ENCODE measurements around the gene KRT80. TPM values are rescaled to one million over a fixed set of nuclear protein-coding genes. Genes with fewer than 3 reads are reported as not detected.

The KRT80 gene
- total RNA-seq, 2 donors from 2014 or later = 0.07 to 0.09 TPM

DNA sequence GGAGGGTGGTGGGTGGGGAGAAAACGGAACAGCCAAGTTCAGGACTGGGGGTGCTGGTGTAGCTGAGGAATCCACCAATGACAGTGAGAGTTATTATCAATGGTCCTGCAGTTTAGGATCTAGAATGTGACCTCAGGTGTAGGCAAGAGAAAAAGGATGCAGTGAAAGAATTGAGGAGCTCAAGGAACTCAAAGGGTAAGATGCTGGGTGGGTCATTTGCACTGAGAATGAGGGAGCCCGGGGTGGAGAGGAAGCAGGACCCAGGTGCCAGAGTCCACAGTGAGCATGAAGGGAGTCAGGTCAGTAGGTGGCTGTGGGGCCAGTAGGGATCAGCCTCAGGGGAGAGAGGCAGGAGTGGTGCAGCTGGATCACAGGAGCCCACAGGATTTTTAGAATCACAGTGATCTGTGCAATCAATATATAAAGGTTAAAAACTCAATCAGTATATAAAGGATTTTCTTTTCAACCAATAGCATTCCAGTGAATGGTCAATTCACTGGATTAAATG is 38.1 kb upstream of the KRT80 start:
- TF ChIP-seq, protein P1, sequence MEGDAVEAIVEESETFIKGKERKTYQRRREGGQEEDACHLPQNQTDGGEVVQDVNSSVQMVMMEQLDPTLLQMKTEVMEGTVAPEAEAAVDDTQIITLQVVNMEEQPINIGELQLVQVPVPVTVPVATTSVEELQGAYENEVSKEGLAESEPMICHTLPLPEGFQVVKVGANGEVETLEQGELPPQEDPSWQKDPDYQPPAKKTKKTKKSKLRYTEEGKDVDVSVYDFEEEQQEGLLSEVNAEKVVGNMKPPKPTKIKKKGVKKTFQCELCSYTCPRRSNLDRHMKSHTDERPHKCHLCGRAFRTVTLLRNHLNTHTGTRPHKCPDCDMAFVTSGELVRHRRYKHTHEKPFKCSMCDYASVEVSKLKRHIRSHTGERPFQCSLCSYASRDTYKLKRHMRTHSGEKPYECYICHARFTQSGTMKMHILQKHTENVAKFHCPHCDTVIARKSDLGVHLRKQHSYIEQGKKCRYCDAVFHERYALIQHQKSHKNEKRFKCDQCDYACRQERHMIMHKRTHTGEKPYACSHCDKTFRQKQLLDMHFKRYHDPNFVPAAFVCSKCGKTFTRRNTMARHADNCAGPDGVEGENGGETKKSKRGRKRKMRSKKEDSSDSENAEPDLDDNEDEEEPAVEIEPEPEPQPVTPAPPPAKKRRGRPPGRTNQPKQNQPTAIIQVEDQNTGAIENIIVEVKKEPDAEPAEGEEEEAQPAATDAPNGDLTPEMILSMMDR (conservative IDR thresholded peaks at IDR 0.05) = no peak
- no peaks in the 10 kb centered on the region for H3K4me1 ChIP-seq (ENCODE audit: control insufficient read depth, insufficient read depth, low read length)
- no peak overlapping the region for H3K4me3 Mint-ChIP-seq
- no peaks in the 10 kb centered on the region for H3K36me3 ChIP-seq (ENCODE audit: control insufficient read depth, insufficient read depth, low read length)
- H3K27me3 Mint-ChIP-seq (ENCODE audit: insufficient read depth) = peaks cover 81% of the 10 kb centered on the region
- 82 to 100% methylated on average over 2 of the region's 2 CpGs for WGBS, 2 experiments (ENCODE audit: insufficient coverage in 1 of 2, insufficient read length in 1 of 2)
- H3K4me3 ChIP-seq (ENCODE audit: low read length) = no peak overlapping the region
- H3K9ac ChIP-seq (ENCODE audit: extremely low read depth, low read length, poor library complexity, severe bottlenecking) = no peak overlapping the region
- no peak overlapping the region for H3K27ac ChIP-seq (ENCODE audit: low read depth, low read length)
- H3K9me3 Mint-ChIP-seq = no peaks in the 10 kb centered on the region
- no peaks in the 10 kb centered on the region for H3K36me3 Mint-ChIP-seq (ENCODE audit: low read depth)
- no peaks in the 10 kb centered on the region for H3K9me3 ChIP-seq (ENCODE audit: control insufficient read depth, low read length)
- no peak overlapping the region for H3K27ac Mint-ChIP-seq
- no peaks in the 10 kb centered on the region for H3K4me1 Mint-ChIP-seq
- DNase-seq = no peak
- H3K27me3 ChIP-seq (ENCODE audit: control insufficient read depth, insufficient read depth, low read length, poor library complexity, severe bottlenecking) = peaks cover 87% of the 10 kb centered on the region

DNA sequence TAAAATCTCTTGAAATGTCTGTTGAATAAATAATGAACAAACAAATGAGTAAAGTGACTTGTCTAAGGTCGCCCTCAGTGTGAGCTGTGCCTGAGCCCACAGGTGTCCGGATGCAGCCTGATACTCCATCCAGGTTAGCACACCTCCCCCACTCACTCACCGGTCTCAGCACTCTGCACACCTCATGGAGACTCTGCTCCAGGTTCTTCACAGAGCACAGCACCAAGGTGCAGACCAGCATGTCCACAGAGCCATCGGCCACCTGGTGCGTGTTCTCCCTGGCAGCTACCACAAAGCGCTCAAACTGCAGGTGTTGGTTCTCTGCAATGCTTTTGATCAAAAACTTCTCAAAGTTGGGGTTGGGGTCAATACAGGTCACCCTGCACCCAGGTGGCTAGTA is 37.1 kb upstream of the KRT80 start:
- Histone ChIP-seq H3K9ac (ENCODE audit: extremely low read depth, low read length, poor library complexity, severe bottlenecking) (no peak overlapping the region), H3K4me3 (ENCODE audit: low read length) (no peak overlapping the region), H3K9me3 (ENCODE audit: control insufficient read depth, low read length) (no peaks in the 10 kb centered on the region), H3K27ac (ENCODE audit: low read depth, low read length) (no peak overlapping the region), H3K36me3 (ENCODE audit: control insufficient read depth, insufficient read depth, low read length) (no peaks in the 10 kb centered on the region), H3K27me3 (ENCODE audit: control insufficient read depth, insufficient read depth, low read length, poor library complexity, severe bottlenecking) (peaks cover 87% of the 10 kb centered on the region), H3K4me1 (ENCODE audit: control insufficient read depth, insufficient read depth, low read length) (no peaks in the 10 kb centered on the region)
- peaks cover 78% of the 10 kb centered on the region for H3K27me3 Mint-ChIP-seq (ENCODE audit: insufficient read depth)
- H3K4me3 Mint-ChIP-seq = no peak overlapping the region
- no peaks in the 10 kb centered on the region for H3K36me3 Mint-ChIP-seq (ENCODE audit: low read depth)
- no peak overlapping the region for H3K27ac Mint-ChIP-seq
- DNase-seq = no peak
- TF ChIP-seq, protein P1 (conservative IDR thresholded peaks at IDR 0.05) = no peak
- H3K4me1 Mint-ChIP-seq = no peaks in the 10 kb centered on the region
- no peaks in the 10 kb centered on the region for H3K9me3 Mint-ChIP-seq
- whole genome bisulfite sequencing, 2 experiments (ENCODE audit: insufficient coverage in 1 of 2, insufficient read length in 1 of 2) = 89 to 100% methylated on average over 5 to 6 of the region's 6 CpGs

DNA sequence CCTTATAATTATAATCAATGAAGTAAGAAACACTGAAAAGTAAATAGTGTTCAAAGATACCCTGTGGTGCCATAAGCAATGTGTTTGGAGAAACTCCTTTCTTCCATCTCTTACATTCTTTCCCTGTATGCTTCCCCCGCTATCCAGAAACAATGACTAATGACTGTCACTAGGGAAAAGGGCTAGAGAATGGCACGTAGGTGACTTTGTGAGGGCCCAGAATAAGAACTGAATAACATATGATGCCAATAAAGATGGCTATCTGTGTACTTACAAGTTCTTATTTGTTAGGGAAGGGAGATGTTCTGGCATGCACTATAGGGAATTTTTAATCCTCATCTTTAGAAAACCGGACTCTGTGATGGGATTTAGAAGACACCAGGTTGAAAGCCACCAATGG is 36.6 kb upstream of the KRT80 start:
- 69 to 89% methylated on average over 2 to 3 of the region's 3 CpGs for WGBS, 2 experiments (ENCODE audit: insufficient coverage in 1 of 2, insufficient read length in 1 of 2)
- no peak overlapping the region for H3K9ac ChIP-seq (ENCODE audit: extremely low read depth, low read length, poor library complexity, severe bottlenecking)
- Mint-ChIP-seq H3K9me3 (no peaks in the 10 kb centered on the region), H3K4me3 (no peak overlapping the region), H3K36me3 (ENCODE audit: low read depth) (no peaks in the 10 kb centered on the region), H3K4me1 (no peaks in the 10 kb centered on the region), H3K27me3 (ENCODE audit: insufficient read depth) (peaks cover 75% of the 10 kb centered on the region), H3K27ac (no peak overlapping the region)
- H3K27me3 ChIP-seq (ENCODE audit: control insufficient read depth, insufficient read depth, low read length, poor library complexity, severe bottlenecking) = peaks cover 83% of the 10 kb centered on the region
- no peak overlapping the region for H3K27ac ChIP-seq (ENCODE audit: low read depth, low read length)
- H3K36me3 ChIP-seq (ENCODE audit: control insufficient read depth, insufficient read depth, low read length) = no peaks in the 10 kb centered on the region
- TF ChIP-seq, protein P1 (conservative IDR thresholded peaks at IDR 0.05) = no peak
- no peak overlapping the region for H3K4me3 ChIP-seq (ENCODE audit: low read length)
- no peak for DNase-seq
- no peaks in the 10 kb centered on the region for H3K4me1 ChIP-seq (ENCODE audit: control insufficient read depth, insufficient read depth, low read length)
- H3K9me3 ChIP-seq (ENCODE audit: control insufficient read depth, low read length) = no peaks in the 10 kb centered on the region

All from endodermal cell (in vitro differentiated cells).